KMS-11 (cell line): ENCODE measurements around the gene LARGE1.

Experiments
- H2AFZ ChIP-seq: fragments of 200-600 bp; sonication (generic); 2 replicates; pipeline ENCODE4 v1.6.1; 2016; ENCODE audit warnings: antibody characterized with exemption, mixed run types, low read depth
- H3K27ac ChIP-seq: fragments of 200-600 bp; sonication (generic); 2 replicates; pipeline ENCODE4 v1.6.1; 2016; ENCODE audit warnings: mild to moderate bottlenecking, mixed run types
- H3K27me3 ChIP-seq: fragments of 200-600 bp; sonication (generic); 2 replicates; pipeline ENCODE4 v1.6.1; 2017; ENCODE audit warnings: mild to moderate bottlenecking, low read depth, mixed run types, moderate library complexity; ENCODE audit not compliant: insufficient read depth
- H3K36me3 ChIP-seq: fragments of 200-600 bp; sonication (generic); 2 replicates; pipeline ENCODE4 v1.6.1; 2017; ENCODE audit warnings: mild to moderate bottlenecking, mixed run types; ENCODE audit not compliant: insufficient read depth
- H3K4me1 ChIP-seq: fragments of 200-600 bp; sonication (generic); 2 replicates; pipeline ENCODE4 v1.6.1; 2016; ENCODE audit warnings: mild to moderate bottlenecking, low read depth, mixed run types; ENCODE audit not compliant: poor library complexity, severe bottlenecking
- H3K4me2 ChIP-seq: fragments of 200-600 bp; sonication (generic); 2 replicates; pipeline ENCODE4 v1.7.0; 2016; ENCODE audit warnings: mild to moderate bottlenecking, mixed run types
- H3K4me3 ChIP-seq: fragments of 200-600 bp; sonication (generic); IDR thresholded peaks from 2 replicates; pipeline ENCODE4 v1.6.1; 2017; ENCODE audit warnings: low read depth, low read length, mixed read lengths; ENCODE audit not compliant: insufficient read depth
- H3K79me2 ChIP-seq: fragments of 200-600 bp; sonication (generic); 2 replicates; pipeline ENCODE4 v1.6.1; 2016; ENCODE audit warnings: low read depth, mixed run types; ENCODE audit not compliant: insufficient read depth
- H3K9ac ChIP-seq: fragments of 200-600 bp; sonication (generic); 2 replicates; pipeline ENCODE4 v1.6.1; 2016; ENCODE audit warnings: mild to moderate bottlenecking, mixed run types
- H4K20me1 ChIP-seq: fragments of 200-600 bp; sonication (generic); 2 replicates; pipeline ENCODE4 v1.6.1; 2016; ENCODE audit warnings: mild to moderate bottlenecking, mixed run types; ENCODE audit not compliant: insufficient read depth
- CTCF ChIP-seq: fragments of 200-600 bp; sonication (generic); conservative IDR thresholded peaks from 2 replicates; pipeline ENCODE4 v1.6.1; 2017; ENCODE audit warnings: low read depth, mild to moderate bottlenecking, antibody characterized with exemption, low read length, moderate library complexity, mixed read lengths

LARGE1 gene

GRCh38 chr22:33747029-33747428 is 173.2 kb downstream of the LARGE1 start:
- Histone ChIP-seq H3K27ac (no peak overlapping the region), H3K4me3 (no peak overlapping the region), H3K9ac (no peak overlapping the region), H3K4me2 (no peak overlapping the region), H3K36me3 (no peaks in the 10 kb centered on the region), H2AFZ (no peak overlapping the region), H3K4me1 (no peaks in the 10 kb centered on the region), H3K79me2 (no peaks in the 10 kb centered on the region), H4K20me1 (no peaks in the 10 kb centered on the region), H3K27me3 (no peaks in the 10 kb centered on the region)
- no peak for TF ChIP-seq CTCF

GRCh38 chr22:33746501-33746928 is 173.8 kb downstream of the LARGE1 start:
- Histone ChIP-seq H3K36me3 (no peaks in the 10 kb centered on the region), H2AFZ (no peak overlapping the region), H3K79me2 (no peaks in the 10 kb centered on the region), H3K9ac (no peak overlapping the region), H3K27me3 (no peaks in the 10 kb centered on the region), H3K4me2 (no peak overlapping the region), H3K27ac (no peak overlapping the region), H3K4me3 (no peak overlapping the region), H4K20me1 (no peaks in the 10 kb centered on the region), H3K4me1 (no peaks in the 10 kb centered on the region)
- no peak for TF ChIP-seq CTCF

- H3K4me3 ChIP-seq, result no peak overlapping the region
- H4K20me1 ChIP-seq, result no peaks in the 10 kb centered on the region
- no peaks in the 10 kb centered on the region for H3K79me2 ChIP-seq
Observed at GRCh38 chr22:33745501-33745900, 174.8 kb downstream of the LARGE1 start.

GRCh38 chr22:33743756-33744155 is 176.5 kb downstream of the LARGE1 start:
- H3K4me2 ChIP-seq, result no peak overlapping the region
- H3K27me3 ChIP-seq, result no peaks in the 10 kb centered on the region
- H4K20me1 ChIP-seq, result no peaks in the 10 kb centered on the region
- H2AFZ ChIP-seq, result no peak overlapping the region
- no peaks in the 10 kb centered on the region for H3K4me1 ChIP-seq
- H3K4me3 ChIP-seq, result no peak overlapping the region
- H3K36me3 ChIP-seq, result no peaks in the 10 kb centered on the region
- H3K27ac ChIP-seq, result no peak overlapping the region
- no peaks in the 10 kb centered on the region for H3K79me2 ChIP-seq
- H3K9ac ChIP-seq, result no peak overlapping the region
- TF ChIP-seq CTCF, result no peak

More at GRCh38 chr22:33745501-33745900, 174.8 kb downstream of the LARGE1 start:
- Histone ChIP-seq H2AFZ (no peak overlapping the region), H3K36me3 (no peaks in the 10 kb centered on the region), H3K4me2 (no peak overlapping the region), H3K27me3 (no peaks in the 10 kb centered on the region), H3K9ac (no peak overlapping the region), H3K4me1 (no peaks in the 10 kb centered on the region), H3K27ac (no peak overlapping the region)
- no peak for TF ChIP-seq CTCF
